Stimulated activated memory B cell treated with anti-CD40 and anti-IgM and Interleukin-4, amounts not matched to agents 10 μg/mL and 1 μg/mL and 100 μg/mL, for 72 hours (primary cell): ENCODE data around the gene SKOR2.

Experiments
- ATAC-seq: fragments of 150-1000 bp; cut with Tn5 transposase; 2 replicates; pipeline ENCODE4 v1.10.0; 2021
- H3K27ac Mint-ChIP-seq: one replicate; pipeline ENCODE4 v1.8.0; 2022; ENCODE audit warnings: mild to moderate bottlenecking, mixed read lengths
- H3K27me3 Mint-ChIP-seq: one replicate; pipeline ENCODE4 v1.8.0; 2022; ENCODE audit warnings: mixed read lengths
- H3K36me3 Mint-ChIP-seq: one replicate; pipeline ENCODE4 v1.8.0; 2022; ENCODE audit warnings: mixed read lengths
- H3K4me1 Mint-ChIP-seq: one replicate; pipeline ENCODE4 v1.8.0; 2022; ENCODE audit warnings: mixed read lengths
- H3K4me3 Mint-ChIP-seq: one replicate; pipeline ENCODE4 v1.8.0; 2022; ENCODE audit warnings: mild to moderate bottlenecking, moderate library complexity, mixed read lengths
- H3K9me3 Mint-ChIP-seq: one replicate; pipeline ENCODE4 v1.8.0; 2022; ENCODE audit warnings: mixed read lengths

SKOR2 gene

GRCh38 chr18:47251289-47252120 lies at the start of gene SKOR2:
Gene SKOR2, minus strand, starts transcription at chr18:47251660. Its CDS starts 2,477 bp downstream, at chr18:47249183.
- H3K4me1 Mint-ChIP-seq: peaks cover 6% of the 10 kb centered on the region
- peak within 1 kb of the TSS; percentile 21 for H3K4me3 Mint-ChIP-seq
- H3K27ac Mint-ChIP-seq: no peak within 1 kb of the TSS
- peaks cover 82% of the 10 kb centered on the region for H3K27me3 Mint-ChIP-seq
- no peak for ATAC-seq
- H3K9me3 Mint-ChIP-seq: no peaks in the 10 kb centered on the region
- no peaks in the 10 kb centered on the region for H3K36me3 Mint-ChIP-seq

DNA sequence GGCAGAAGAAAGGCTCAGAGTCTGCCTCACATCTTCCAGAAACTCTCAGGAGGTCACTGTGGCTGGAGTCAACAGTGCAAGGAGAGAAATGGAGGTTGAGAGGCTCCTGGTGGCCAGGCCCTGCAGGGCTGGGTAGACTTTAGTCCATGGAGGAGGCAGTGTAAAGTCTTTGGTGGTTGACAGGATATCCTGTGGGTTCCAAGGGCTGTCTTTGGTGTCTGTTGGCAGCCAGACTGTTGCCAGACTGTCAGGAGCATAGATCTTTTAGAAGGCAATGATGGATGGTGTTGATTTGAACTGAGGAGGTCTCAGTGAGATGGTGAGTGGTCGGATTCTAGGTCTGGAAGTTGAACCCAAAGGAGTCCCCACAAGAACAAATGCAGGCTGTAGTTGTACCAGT lies 45.0 kb upstream of the SKOR2 start:
- no peak for ATAC-seq
- Mint-ChIP-seq H3K27ac (no peak overlapping the region), H3K4me1 (no peaks in the 10 kb centered on the region), H3K9me3 (peaks cover 10% of the 10 kb centered on the region), H3K27me3 (peaks cover 23% of the 10 kb centered on the region), H3K4me3 (no peak overlapping the region), H3K36me3 (no peaks in the 10 kb centered on the region)

DNA sequence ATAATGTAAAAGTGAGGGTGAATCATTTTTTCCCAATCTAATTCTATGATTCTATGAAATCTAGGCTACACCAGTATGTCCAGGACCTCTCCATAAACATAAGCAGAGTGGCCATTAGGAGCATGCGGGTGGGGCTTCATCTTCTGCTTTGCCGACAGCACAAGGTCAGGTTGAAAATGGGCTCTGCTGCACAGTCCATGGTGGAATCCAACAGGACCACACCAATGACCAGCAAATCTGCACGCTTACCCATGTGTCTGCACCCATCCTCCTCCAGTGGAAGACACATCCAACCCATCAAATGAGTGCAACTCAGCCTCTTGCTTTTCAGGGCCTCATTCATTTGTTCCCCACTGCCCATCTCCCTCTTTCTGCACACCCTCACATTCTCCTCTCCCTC lies 43.3 kb upstream of the SKOR2 start:
- no peak overlapping the region for H3K27ac Mint-ChIP-seq
- H3K4me3 Mint-ChIP-seq: no peak overlapping the region
- H3K4me1 Mint-ChIP-seq: no peaks in the 10 kb centered on the region

GRCh38 chr18:47288741-47289140 lies 37.3 kb upstream of the SKOR2 start:
- no peak overlapping the region for H3K27ac Mint-ChIP-seq
- peaks cover 18% of the 10 kb centered on the region for H3K4me1 Mint-ChIP-seq
- H3K36me3 Mint-ChIP-seq: no peaks in the 10 kb centered on the region
- H3K27me3 Mint-ChIP-seq: peaks cover 8% of the 10 kb centered on the region
- H3K9me3 Mint-ChIP-seq: no peaks in the 10 kb centered on the region
- no peak overlapping the region for H3K4me3 Mint-ChIP-seq
- no peak for ATAC-seq

More for the DNA sequence above, 43.3 kb upstream of the SKOR2 start:
- Mint-ChIP-seq H3K27me3 (peaks cover 22% of the 10 kb centered on the region), H3K9me3 (peaks cover 3% of the 10 kb centered on the region), H3K36me3 (no peaks in the 10 kb centered on the region)
- ATAC-seq: no peak

- Mint-ChIP-seq H3K4me1 (peaks cover 18% of the 10 kb centered on the region), H3K27ac (no peak overlapping the region), H3K9me3 (no peaks in the 10 kb centered on the region), H3K36me3 (no peaks in the 10 kb centered on the region), H3K4me3 (no peak overlapping the region), H3K27me3 (peaks cover 8% of the 10 kb centered on the region)
- ATAC-seq: no peak
Measured at GRCh38 chr18:47287911-47288585, 36.6 kb upstream of the SKOR2 start.

GRCh38 chr18:47286776-47287410 lies 35.4 kb upstream of the SKOR2 start:
- Mint-ChIP-seq H3K36me3 (no peaks in the 10 kb centered on the region), H3K9me3 (no peaks in the 10 kb centered on the region), H3K27me3 (peaks cover 8% of the 10 kb centered on the region), H3K4me1 (peaks cover 18% of the 10 kb centered on the region), H3K4me3 (no peak overlapping the region), H3K27ac (no peak overlapping the region)
- no peak for ATAC-seq

GRCh38 chr18:47285456-47285855 lies 34.0 kb upstream of the SKOR2 start:
- H3K9me3 Mint-ChIP-seq: no peaks in the 10 kb centered on the region
- no peak for ATAC-seq

DNA sequence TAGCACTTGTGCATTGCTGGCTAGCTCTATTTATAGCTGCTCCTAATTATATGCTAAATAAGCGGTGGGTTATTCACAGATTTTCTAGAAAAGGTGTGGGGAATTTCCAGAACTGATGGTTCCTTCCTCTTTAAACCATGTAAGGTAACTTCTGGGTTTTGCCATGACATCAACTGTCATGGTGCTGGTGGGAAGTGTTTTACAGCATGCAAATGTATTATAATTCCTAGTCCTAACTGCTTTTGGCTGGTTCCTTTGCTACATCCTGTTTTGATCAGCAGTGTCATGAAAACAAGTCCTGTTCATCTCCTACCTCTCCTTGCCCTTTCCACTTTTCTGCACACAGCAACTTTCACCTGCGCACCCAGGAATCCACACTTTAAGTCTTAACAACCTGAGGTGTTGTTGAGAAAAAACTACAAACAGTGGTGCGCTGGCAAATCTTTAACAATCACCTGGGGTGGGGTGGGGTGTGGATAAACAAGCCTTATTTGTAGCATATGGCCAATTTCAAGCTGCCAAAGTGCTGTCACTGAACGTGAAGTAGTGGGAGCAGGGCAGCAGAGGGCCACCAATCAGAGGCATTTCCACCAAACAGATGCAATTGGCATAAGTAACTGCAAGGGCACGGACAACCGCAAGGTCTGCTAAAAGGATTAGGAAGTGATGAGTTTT lies 33.4 kb upstream of the SKOR2 start:
- Mint-ChIP-seq H3K27me3 (peaks cover 11% of the 10 kb centered on the region), H3K4me1 (peaks cover 18% of the 10 kb centered on the region), H3K9me3 (no peaks in the 10 kb centered on the region), H3K27ac (peak overlapping the region; percentile 28), H3K36me3 (no peaks in the 10 kb centered on the region), H3K4me3 (no peak overlapping the region)
- peak; percentile 74 for ATAC-seq

More at GRCh38 chr18:47285456-47285855, 34.0 kb upstream of the SKOR2 start:
- H3K4me3 Mint-ChIP-seq: no peak overlapping the region
- H3K4me1 Mint-ChIP-seq: peaks cover 18% of the 10 kb centered on the region
- no peak overlapping the region for H3K27ac Mint-ChIP-seq
- H3K36me3 Mint-ChIP-seq: no peaks in the 10 kb centered on the region
- peaks cover 11% of the 10 kb centered on the region for H3K27me3 Mint-ChIP-seq

DNA sequence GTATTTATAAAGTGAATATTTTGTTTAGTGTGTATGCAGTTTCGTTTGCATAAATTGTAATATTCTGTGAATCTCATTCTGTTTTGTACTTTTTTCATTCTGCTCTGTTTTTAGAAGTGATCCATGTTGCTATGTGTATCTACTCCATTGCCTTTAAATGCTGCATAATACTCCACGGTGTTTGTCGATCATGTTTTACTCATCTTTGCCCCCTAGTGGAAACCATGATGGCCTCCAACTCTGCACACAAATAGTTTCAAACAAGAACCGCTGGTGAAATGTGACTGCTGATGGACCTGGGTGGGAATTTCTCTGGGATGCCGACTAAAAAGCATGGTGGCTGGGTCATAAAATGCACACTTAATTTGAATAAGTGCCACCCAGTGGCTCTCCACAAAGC lies 32.0 kb upstream of the SKOR2 start:
- Mint-ChIP-seq H3K9me3 (no peaks in the 10 kb centered on the region), H3K27me3 (peaks cover 11% of the 10 kb centered on the region), H3K4me1 (peaks cover 18% of the 10 kb centered on the region), H3K36me3 (no peaks in the 10 kb centered on the region), H3K4me3 (no peak overlapping the region), H3K27ac (no peak overlapping the region)
- ATAC-seq: no peak

DNA sequence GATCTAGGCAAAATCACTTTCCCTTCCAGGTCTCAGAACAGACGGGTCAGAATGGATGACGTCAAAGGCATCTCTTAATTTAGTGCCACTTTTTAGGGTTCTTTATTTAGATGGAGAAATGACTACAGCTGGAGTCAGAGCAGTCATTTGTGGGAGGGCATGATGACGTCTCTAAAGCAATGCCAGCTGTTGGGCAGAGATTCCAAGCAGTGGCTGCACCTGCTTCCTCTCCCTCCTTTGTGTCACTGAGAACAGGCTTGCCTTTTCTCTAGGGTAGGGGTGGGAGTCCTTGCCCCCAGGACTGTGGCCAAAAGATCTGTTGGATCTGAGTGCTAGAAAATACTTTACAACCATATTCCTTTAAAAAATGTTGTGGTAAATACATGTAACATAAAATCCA lies 28.7 kb upstream of the SKOR2 start:
- no peaks in the 10 kb centered on the region for H3K9me3 Mint-ChIP-seq
- H3K4me1 Mint-ChIP-seq: peaks cover 13% of the 10 kb centered on the region
- no peak for ATAC-seq
- H3K36me3 Mint-ChIP-seq: no peaks in the 10 kb centered on the region
- no peak overlapping the region for H3K4me3 Mint-ChIP-seq
- peaks cover 11% of the 10 kb centered on the region for H3K27me3 Mint-ChIP-seq
- no peak overlapping the region for H3K27ac Mint-ChIP-seq

- no peak for ATAC-seq
- Mint-ChIP-seq H3K4me3 (no peak overlapping the region), H3K27me3 (no peaks in the 10 kb centered on the region), H3K36me3 (no peaks in the 10 kb centered on the region), H3K27ac (no peak overlapping the region), H3K9me3 (no peaks in the 10 kb centered on the region), H3K4me1 (no peaks in the 10 kb centered on the region)
Measured at GRCh38 chr18:47274961-47275360, 23.5 kb upstream of the SKOR2 start.

GRCh38 chr18:47265197-47265596 lies 13.7 kb upstream of the SKOR2 start:
- peaks cover 56% of the 10 kb centered on the region for H3K27me3 Mint-ChIP-seq
- H3K4me3 Mint-ChIP-seq: no peak overlapping the region
- no peak for ATAC-seq
- H3K4me1 Mint-ChIP-seq: no peaks in the 10 kb centered on the region
- H3K27ac Mint-ChIP-seq: no peak overlapping the region
- no peaks in the 10 kb centered on the region for H3K9me3 Mint-ChIP-seq
- H3K36me3 Mint-ChIP-seq: no peaks in the 10 kb centered on the region

DNA sequence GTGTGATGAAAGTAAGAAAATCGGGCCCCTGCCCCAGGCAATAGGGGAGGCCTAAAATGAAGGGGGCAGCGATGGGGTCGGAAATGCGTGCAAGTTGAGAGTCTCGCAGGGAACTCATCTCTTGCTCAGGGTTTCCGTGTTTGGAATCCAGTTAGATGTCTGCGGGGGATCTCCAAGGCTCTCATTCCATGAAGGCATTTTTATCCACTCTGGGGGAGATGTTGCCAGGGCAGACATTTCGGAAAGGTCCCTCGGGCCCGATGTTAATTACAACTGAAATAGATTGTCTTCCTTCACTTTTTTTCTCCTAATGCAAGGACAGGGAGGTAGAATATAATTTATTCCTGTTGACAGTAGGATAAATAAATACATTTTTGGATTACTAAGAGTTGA lies 12.8 kb upstream of the SKOR2 start:
- Mint-ChIP-seq H3K27ac (no peak overlapping the region), H3K4me3 (no peak overlapping the region), H3K36me3 (no peaks in the 10 kb centered on the region), H3K9me3 (no peaks in the 10 kb centered on the region), H3K4me1 (no peaks in the 10 kb centered on the region), H3K27me3 (peaks cover 65% of the 10 kb centered on the region)
- ATAC-seq: no peak

DNA sequence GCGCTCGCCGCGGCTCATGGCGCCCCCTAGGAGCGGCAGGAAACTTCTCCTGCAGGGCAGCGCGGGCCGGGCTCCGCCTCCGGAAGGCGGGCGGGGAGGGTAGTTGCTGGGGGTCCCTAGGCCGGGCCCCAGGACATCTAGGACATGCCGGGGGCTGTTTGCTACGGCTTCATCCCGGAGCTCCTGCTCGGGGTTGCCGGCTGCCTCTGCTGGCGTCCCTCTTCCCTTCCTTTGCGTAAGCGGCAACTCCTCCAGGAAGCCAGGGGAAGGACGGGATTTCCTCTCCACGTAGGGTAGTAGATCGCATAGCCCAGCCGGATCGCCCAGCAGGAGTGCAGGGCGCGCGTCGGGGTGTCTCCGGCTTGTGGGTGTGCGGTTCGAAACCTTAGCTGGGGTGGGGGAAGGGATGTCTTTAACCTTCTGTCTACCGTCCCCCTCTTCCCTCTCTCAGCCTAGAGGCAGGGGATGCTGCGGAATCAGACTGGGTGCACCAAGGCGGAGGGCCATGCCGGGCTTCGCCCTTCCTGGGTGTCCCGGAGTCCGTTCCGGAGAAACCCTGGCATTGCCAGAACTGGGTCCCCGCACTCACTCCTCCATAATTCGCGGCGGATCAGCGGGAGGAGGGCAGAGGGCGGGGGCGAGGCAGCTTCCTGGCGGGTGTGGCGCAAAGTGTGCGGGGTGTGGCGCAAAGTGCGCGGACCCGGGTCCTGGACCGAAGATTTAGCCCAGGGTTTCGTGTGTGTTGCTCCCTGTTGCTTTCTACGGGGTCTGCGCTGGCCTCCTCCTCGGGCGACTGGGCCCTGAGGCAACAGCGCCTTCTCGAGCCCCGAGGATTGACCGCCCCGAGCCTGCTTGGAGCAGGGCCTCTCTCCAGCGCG lies 12.2 kb upstream of the SKOR2 start:
- Mint-ChIP-seq H3K27me3 (peaks cover 71% of the 10 kb centered on the region), H3K4me1 (no peaks in the 10 kb centered on the region), H3K9me3 (no peaks in the 10 kb centered on the region), H3K27ac (no peak overlapping the region), H3K36me3 (no peaks in the 10 kb centered on the region), H3K4me3 (peak overlapping the region; percentile 18)
- no peak for ATAC-seq
